Effector memory CD4-positive, alpha-beta T cell (primary cell): ENCODE measurements around the gene SMIM24.

ENCODE experiments used
- DNase-seq, 3 donors: peaks; one replicate each; pipeline ENCODE4 v3.0.0-alpha.2; 2020
- H3K27ac ChIP-seq: 2 replicates; pipeline ENCODE4 v1.7.0; 2013; ENCODE audit warnings: mild to moderate bottlenecking, low read length, moderate library complexity; ENCODE audit not compliant: insufficient read depth, poor library complexity, severe bottlenecking
- H3K27me3 ChIP-seq: replicated peaks from 2 replicates; pipeline ENCODE4 v1.7.0; 2013; ENCODE audit warnings: mild to moderate bottlenecking, low read length; ENCODE audit not compliant: insufficient read depth, control insufficient read depth, poor library complexity, severe bottlenecking
- H3K36me3 ChIP-seq: 2 replicates; pipeline ENCODE4 v1.7.0; 2013; ENCODE audit warnings: mild to moderate bottlenecking, low read length, moderate library complexity; ENCODE audit not compliant: control insufficient read depth, insufficient read depth
- H3K4me1 ChIP-seq: 2 replicates; pipeline ENCODE4 v1.7.0; 2013; ENCODE audit warnings: low read length, mild to moderate bottlenecking; ENCODE audit not compliant: control insufficient read depth, insufficient read depth, poor library complexity, severe bottlenecking
- H3K4me3 ChIP-seq: 2 replicates; pipeline ENCODE4 v1.7.0; 2013; ENCODE audit warnings: low read length, low read depth, mild to moderate bottlenecking; ENCODE audit not compliant: insufficient read depth, poor library complexity, severe bottlenecking
- H3K9me3 ChIP-seq: 2 replicates; pipeline ENCODE4 v1.7.0; 2013; ENCODE audit warnings: mild to moderate bottlenecking, low read length, moderate library complexity; ENCODE audit not compliant: control insufficient read depth

The SMIM24 gene

GRCh38 chr19:3443840-3444694 is 36.3 kb downstream of the SMIM24 start:
- Histone ChIP-seq H3K36me3 (no peaks in the 10 kb centered on the region), H3K9me3 (no peaks in the 10 kb centered on the region), H3K4me3 (no peak overlapping the region), H3K4me1 (no peaks in the 10 kb centered on the region), H3K27ac (no peak overlapping the region), H3K27me3 (no peaks in the 10 kb centered on the region)
- DNase-seq: no peak

- no peaks in the 10 kb centered on the region for H3K27me3 ChIP-seq
- DNase-seq: no peak
- H3K4me3 ChIP-seq: no peak overlapping the region
- H3K9me3 ChIP-seq: no peaks in the 10 kb centered on the region
- no peaks in the 10 kb centered on the region for H3K36me3 ChIP-seq
- no peak overlapping the region for H3K27ac ChIP-seq
- no peaks in the 10 kb centered on the region for H3K4me1 ChIP-seq
Measured at GRCh38 chr19:3442487-3443071, 37.7 kb downstream of the SMIM24 start.

- Histone ChIP-seq H3K27me3 (no peaks in the 10 kb centered on the region), H3K36me3 (no peaks in the 10 kb centered on the region), H3K27ac (no peak overlapping the region), H3K4me1 (no peaks in the 10 kb centered on the region), H3K4me3 (no peak overlapping the region), H3K9me3 (no peaks in the 10 kb centered on the region)
- no peak for DNase-seq
Measured at GRCh38 chr19:3441986-3442329, 38.4 kb downstream of the SMIM24 start.

- Histone ChIP-seq H3K9me3 (no peaks in the 10 kb centered on the region), H3K4me3 (no peak overlapping the region), H3K36me3 (no peaks in the 10 kb centered on the region), H3K27ac (no peak overlapping the region), H3K27me3 (no peaks in the 10 kb centered on the region), H3K4me1 (no peaks in the 10 kb centered on the region)
- DNase-seq: no peak
Measured at GRCh38 chr19:3441089-3441985, 39.0 kb downstream of the SMIM24 start.

GRCh38 chr19:3440082-3440481 is 40.2 kb downstream of the SMIM24 start:
- Histone ChIP-seq H3K27ac (no peak overlapping the region), H3K4me3 (no peak overlapping the region), H3K36me3 (no peaks in the 10 kb centered on the region)

GRCh38 chr19:3434630-3435553 is 45.4 kb downstream of the SMIM24 start:
- peak overlapping the region; percentile 80 for H3K4me3 ChIP-seq
- no peaks in the 10 kb centered on the region for H3K27me3 ChIP-seq
- H3K4me1 ChIP-seq: peaks cover 4% of the 10 kb centered on the region
- peak; percentile 81 to 90 (median 89) for DNase-seq
- peak overlapping the region; percentile 93 for H3K27ac ChIP-seq
- no peaks in the 10 kb centered on the region for H3K36me3 ChIP-seq
- H3K9me3 ChIP-seq: no peaks in the 10 kb centered on the region

More at GRCh38 chr19:3440082-3440481, 40.2 kb downstream of the SMIM24 start:
- Histone ChIP-seq H3K4me1 (peaks cover 4% of the 10 kb centered on the region), H3K27me3 (no peaks in the 10 kb centered on the region), H3K9me3 (no peaks in the 10 kb centered on the region)
- DNase-seq: peak; percentile 27 to 29 (median 28)

- no peak for DNase-seq
- H3K27ac ChIP-seq: peak overlapping the region; percentile 93
- H3K9me3 ChIP-seq: no peaks in the 10 kb centered on the region
- H3K36me3 ChIP-seq: no peaks in the 10 kb centered on the region
- H3K4me3 ChIP-seq: no peak overlapping the region
- H3K4me1 ChIP-seq: peaks cover 4% of the 10 kb centered on the region
- H3K27me3 ChIP-seq: no peaks in the 10 kb centered on the region
Measured at GRCh38 chr19:3433805-3434540, 46.4 kb downstream of the SMIM24 start.

GRCh38 chr19:3433313-3433712 is 47.0 kb downstream of the SMIM24 start:
- no peak for DNase-seq
- H3K4me1 ChIP-seq: peaks cover 4% of the 10 kb centered on the region

More at GRCh38 chr19:3433313-3433712, 47.0 kb downstream of the SMIM24 start:
- Histone ChIP-seq H3K9me3 (no peaks in the 10 kb centered on the region), H3K4me3 (no peak overlapping the region), H3K27ac (no peak overlapping the region), H3K27me3 (no peaks in the 10 kb centered on the region), H3K36me3 (no peaks in the 10 kb centered on the region)
